Astrocyte (in vitro differentiated cells and primary cell): ENCODE data around the gene RBFOX2. TPM values are rescaled to one million over a fixed set of nuclear protein-coding genes. Genes with fewer than 3 reads are reported as not detected.

Experiments
- DNase-seq: peaks from one replicate; pipeline ENCODE4 v3.0.0-alpha.2; 2010; ENCODE audit warnings: low read depth
- FAIRE-seq: peaks from 2 replicates; lab custom pipeline; 2011; peaks lifted over from hg19 to GRCh38; lab: Jason Lieb, UNC
- H2AFZ ChIP-seq: 2 replicates; pipeline ENCODE4 v1.6.0; 2012; ENCODE audit warnings: low read depth, low read length, inconsistent platforms
- H3K27ac ChIP-seq: 2 replicates; pipeline ENCODE4 v1.5.1; 2011; ENCODE audit warnings: low read depth, low read length, inconsistent platforms
- H3K27me3 ChIP-seq: 2 replicates; pipeline ENCODE4 v1.6.0; 2011; ENCODE audit warnings: low read length, inconsistent platforms; ENCODE audit not compliant: insufficient read depth
- H3K36me3 ChIP-seq: 2 replicates; pipeline ENCODE4 v1.5.1; 2011; ENCODE audit warnings: low read length, inconsistent platforms; ENCODE audit not compliant: insufficient read depth
- H3K4me1 ChIP-seq: 2 replicates; pipeline ENCODE4 v1.5.1; 2011; ENCODE audit warnings: low read length, inconsistent platforms; ENCODE audit not compliant: insufficient read depth
- H3K4me2 ChIP-seq: 2 replicates; pipeline ENCODE4 v1.6.0; 2012; ENCODE audit warnings: low read length, inconsistent platforms
- H3K4me3 ChIP-seq: 2 replicates; pipeline ENCODE4 v1.5.1; 2011; ENCODE audit warnings: low read depth, mild to moderate bottlenecking, low read length, inconsistent platforms; ENCODE audit not compliant: insufficient read depth
- H3K79me2 ChIP-seq: 2 replicates; pipeline ENCODE4 v1.6.0; 2012; ENCODE audit warnings: mild to moderate bottlenecking, low read length, inconsistent platforms; ENCODE audit not compliant: insufficient read depth
- H3K9ac ChIP-seq: 2 replicates; pipeline ENCODE4 v1.6.0; 2012; ENCODE audit warnings: mild to moderate bottlenecking, low read length, inconsistent platforms
- H3K9me3 ChIP-seq: 2 replicates; pipeline ENCODE4 v1.5.1; 2012; ENCODE audit warnings: low read depth, mild to moderate bottlenecking, low read length, inconsistent platforms; ENCODE audit not compliant: insufficient read depth
- H4K20me1 ChIP-seq: 2 replicates; pipeline ENCODE4 v1.6.0; 2012; ENCODE audit warnings: low read length, inconsistent platforms; ENCODE audit not compliant: insufficient read depth
- H3K27ac Mint-ChIP-seq: one replicate; pipeline ENCODE4 v1.8.0; 2021; ENCODE audit warnings: mild to moderate bottlenecking, mixed read lengths; ENCODE audit not compliant: unreplicated experiment
- H3K27me3 Mint-ChIP-seq: one replicate; pipeline ENCODE4 v1.8.0; 2021; ENCODE audit warnings: low read depth, mixed read lengths; ENCODE audit not compliant: unreplicated experiment
- H3K36me3 Mint-ChIP-seq: one replicate; pipeline ENCODE4 v1.8.0; 2021; ENCODE audit warnings: low read depth, mixed read lengths; ENCODE audit not compliant: unreplicated experiment
- H3K4me1 Mint-ChIP-seq: one replicate; pipeline ENCODE4 v1.8.0; 2021; ENCODE audit warnings: low read depth, mixed read lengths; ENCODE audit not compliant: unreplicated experiment
- H3K4me3 Mint-ChIP-seq: one replicate; pipeline ENCODE4 v1.8.0; 2021; ENCODE audit warnings: mild to moderate bottlenecking, moderate library complexity, mixed read lengths; ENCODE audit not compliant: unreplicated experiment
- H3K9me3 Mint-ChIP-seq: one replicate; pipeline ENCODE4 v1.8.0; 2021; ENCODE audit warnings: mild to moderate bottlenecking, mixed read lengths; ENCODE audit not compliant: unreplicated experiment
- CTCF ChIP-seq: IDR thresholded peaks from 2 replicates; pipeline ENCODE4 v1.5.1; 2011; ENCODE audit warnings: low read depth, mild to moderate bottlenecking, inconsistent platforms, low read length, moderate library complexity; ENCODE audit not compliant: insufficient read depth
- EZH2 ChIP-seq: IDR thresholded peaks from 2 replicates; pipeline ENCODE4 v1.6.1; 2012; ENCODE audit warnings: mild to moderate bottlenecking, low read length, inconsistent platforms; ENCODE audit not compliant: insufficient read depth
- total RNA-seq: library from RNA; stranded (reverse); gene quantifications from 2 replicates; pipeline ENCODE4 v1.2.1, GENCODE V29; 2021

Gene RBFOX2
- total RNA-seq, 1 donor from 2014 or later, result 169 TPM

GRCh38 chr22:35886309-35886708 lies 142.3 kb downstream of the RBFOX2 start:
- TF ChIP-seq EZH2, result no peak
- no peak for TF ChIP-seq CTCF
- Histone ChIP-seq H2AFZ (no peak overlapping the region), H3K4me2 (no peak overlapping the region), H4K20me1 (peaks cover 57% of the 10 kb centered on the region), H3K27me3 (no peaks in the 10 kb centered on the region), H3K4me3 (no peak overlapping the region), H3K4me1 (peaks cover 19% of the 10 kb centered on the region), H3K27ac (no peak overlapping the region), H3K79me2 (peaks cover 73% of the 10 kb centered on the region), H3K9me3 (no peaks in the 10 kb centered on the region), H3K9ac (no peak overlapping the region), H3K36me3 (peaks cover 3% of the 10 kb centered on the region)
- DNase-seq (no peak), FAIRE-seq (no peak)
- no peaks in the 10 kb centered on the region for H3K27me3 Mint-ChIP-seq
- H3K36me3 Mint-ChIP-seq, result no peaks in the 10 kb centered on the region
- peaks cover 25% of the 10 kb centered on the region for H3K4me1 Mint-ChIP-seq
- H3K27ac Mint-ChIP-seq, result no peak overlapping the region
- peaks cover 2% of the 10 kb centered on the region for H3K9me3 Mint-ChIP-seq
- no peak overlapping the region for H3K4me3 Mint-ChIP-seq

- H3K4me2 ChIP-seq, result no peak overlapping the region
- no peak overlapping the region for H3K4me3 ChIP-seq
- Mint-ChIP-seq H3K4me1 (peaks cover 30% of the 10 kb centered on the region), H3K4me3 (no peak overlapping the region), H3K27ac (no peak overlapping the region), H3K27me3 (no peaks in the 10 kb centered on the region), H3K36me3 (no peaks in the 10 kb centered on the region), H3K9me3 (peaks cover 2% of the 10 kb centered on the region)
- no peak overlapping the region for H2AFZ ChIP-seq
- peaks cover 19% of the 10 kb centered on the region for H3K4me1 ChIP-seq
- no peak for DNase-seq
- H4K20me1 ChIP-seq, result peaks cover 60% of the 10 kb centered on the region
- TF ChIP-seq CTCF (no peak), EZH2 (no peak)
- H3K9ac ChIP-seq, result no peak overlapping the region
- H3K27me3 ChIP-seq, result no peaks in the 10 kb centered on the region
- H3K36me3 ChIP-seq, result peaks cover 3% of the 10 kb centered on the region
- H3K9me3 ChIP-seq, result no peaks in the 10 kb centered on the region
- FAIRE-seq, result no peak
- H3K27ac ChIP-seq, result no peak overlapping the region
- H3K79me2 ChIP-seq, result peaks cover 68% of the 10 kb centered on the region
Observed at GRCh38 chr22:35884529-35884928, 144.1 kb downstream of the RBFOX2 start.

GRCh38 chr22:35883031-35883620 lies 145.5 kb downstream of the RBFOX2 start:
- DNase-seq (peak; percentile 64), FAIRE-seq (no peak)
- H4K20me1 ChIP-seq, result peaks cover 61% of the 10 kb centered on the region
- H3K9me3 Mint-ChIP-seq, result peaks cover 2% of the 10 kb centered on the region
- H3K4me3 Mint-ChIP-seq, result no peak overlapping the region
- H3K27ac ChIP-seq, result no peak overlapping the region
- no peak overlapping the region for H3K9ac ChIP-seq
- no peaks in the 10 kb centered on the region for H3K9me3 ChIP-seq
- peaks cover 66% of the 10 kb centered on the region for H3K79me2 ChIP-seq
- peaks cover 19% of the 10 kb centered on the region for H3K4me1 ChIP-seq
- H2AFZ ChIP-seq, result no peak overlapping the region
- H3K27ac Mint-ChIP-seq, result no peak overlapping the region
- H3K27me3 ChIP-seq, result no peaks in the 10 kb centered on the region
- no peak overlapping the region for H3K4me3 ChIP-seq
- peaks cover 30% of the 10 kb centered on the region for H3K4me1 Mint-ChIP-seq
- H3K27me3 Mint-ChIP-seq, result no peaks in the 10 kb centered on the region
- no peaks in the 10 kb centered on the region for H3K36me3 Mint-ChIP-seq
- H3K36me3 ChIP-seq, result no peaks in the 10 kb centered on the region
- TF ChIP-seq CTCF (no peak), EZH2 (no peak)
- H3K4me2 ChIP-seq, result peak overlapping the region; percentile 59
